GM23338 (cell line): ENCODE results near the gene VWA7. TPM values are rescaled to one million over a fixed set of nuclear protein-coding genes. Genes with fewer than 3 reads are reported as not detected.

Source experiments
- ATAC-seq: fragments of 200-7000 bp; cut with Tn5 transposase; 3 replicates; pipeline ENCODE4 v1.9.1; 2020
- DNase-seq: peaks from one replicate; pipeline ENCODE4 v3.0.0-alpha.2; 2015; ENCODE audit warnings: low spot score
- H2AFZ ChIP-seq: fragments of 200-600 bp; sonication (generic); 2 replicates; pipeline ENCODE4 v1.8.0; 2016; ENCODE audit warnings: antibody characterized with exemption, mild to moderate bottlenecking, moderate library complexity
- H3F3A ChIP-seq: fragments of 200-600 bp; sonication (generic); replicated peaks from 2 replicates; pipeline ENCODE4 v1.8.0; 2017; ENCODE audit warnings: antibody characterized with exemption, mixed run types, low read depth
- H3K27ac ChIP-seq: fragments of 200-600 bp; sonication (generic); 2 replicates; pipeline ENCODE4 v1.6.1; 2016; ENCODE audit warnings: low read depth
- H3K27me3 ChIP-seq: fragments of 200-600 bp; sonication (generic); 2 replicates; pipeline ENCODE4 v1.8.0; 2016; ENCODE audit warnings: mild to moderate bottlenecking, mixed run types, moderate library complexity; ENCODE audit not compliant: insufficient read depth
- H3K36me3 ChIP-seq: fragments of 200-600 bp; sonication (generic); 2 replicates; pipeline ENCODE4 v1.8.0; 2016; ENCODE audit warnings: mild to moderate bottlenecking; ENCODE audit not compliant: insufficient read depth
- H3K4me1 ChIP-seq: fragments of 200-600 bp; sonication (generic); 2 replicates; pipeline ENCODE4 v1.8.0; 2016; ENCODE audit warnings: mild to moderate bottlenecking, moderate library complexity; ENCODE audit not compliant: insufficient read depth
- H3K4me2 ChIP-seq: fragments of 200-600 bp; sonication (generic); 2 replicates; pipeline ENCODE4 v1.7.1; 2017; ENCODE audit warnings: mixed run types
- H3K4me3 ChIP-seq: fragments of 200-600 bp; sonication (generic); 2 replicates; pipeline ENCODE4 v1.6.1; 2016; ENCODE audit warnings: mixed run types
- H3K79me2 ChIP-seq: fragments of 200-600 bp; sonication (generic); replicated peaks from 2 replicates; pipeline ENCODE4 v1.8.0; 2017; ENCODE audit warnings: mild to moderate bottlenecking; ENCODE audit not compliant: insufficient read depth
- H3K9me2 ChIP-seq: fragments of 200-600 bp; sonication (generic); 2 replicates; pipeline ENCODE4 v1.8.0; 2017; ENCODE audit not compliant: insufficient read depth
- H4K20me1 ChIP-seq: fragments of 200-600 bp; sonication (generic); replicated peaks from 2 replicates; pipeline ENCODE4 v1.8.0; 2017; ENCODE audit warnings: mild to moderate bottlenecking; ENCODE audit not compliant: insufficient read depth
- H3K27ac Mint-ChIP-seq: 2 replicates; pipeline ENCODE4 v1.8.0; 2020; ENCODE audit warnings: inconsistent platforms, mild to moderate bottlenecking, moderate library complexity, mixed read lengths
- H3K27me3 Mint-ChIP-seq: 3 replicates; pipeline ENCODE4 v1.8.0; 2022; ENCODE audit warnings: low read depth, mild to moderate bottlenecking, moderate library complexity, mixed read lengths, inconsistent platforms; ENCODE audit not compliant: insufficient read depth, poor library complexity
- H3K36me3 Mint-ChIP-seq: 3 replicates; pipeline ENCODE4 v1.8.0; 2021; ENCODE audit warnings: low read depth, mild to moderate bottlenecking, inconsistent platforms, moderate library complexity, mixed read lengths
- H3K4me1 Mint-ChIP-seq: 3 replicates; pipeline ENCODE4 v1.8.0; 2020; ENCODE audit warnings: mild to moderate bottlenecking, inconsistent platforms, mixed read lengths
- H3K4me3 Mint-ChIP-seq: 3 replicates; pipeline ENCODE4 v1.8.0; 2021; ENCODE audit warnings: moderate library complexity, mild to moderate bottlenecking, inconsistent platforms, mixed read lengths
- H3K9me3 Mint-ChIP-seq: 3 replicates; pipeline ENCODE4 v1.8.0; 2020; ENCODE audit warnings: moderate library complexity, mild to moderate bottlenecking, inconsistent platforms, mixed read lengths
- CREB1 ChIP-seq: fragments of 250-450 bp; sonication (Bioruptor Pico); IDR thresholded peaks from 2 replicates; pipeline ENCODE4 v1.5.0; 2020; ENCODE audit warnings: low read depth, mild to moderate bottlenecking, moderate library complexity
- EZH2phosphoT487 ChIP-seq: fragments of 200-600 bp; sonication (generic); IDR thresholded peaks from one replicate; pipeline ENCODE4 v1.8.1; 2018; ENCODE audit warnings: antibody characterized with exemption; ENCODE audit not compliant: unreplicated experiment
- JUNB ChIP-seq: IDR thresholded peaks from one replicate; pipeline ENCODE4 v1.6.1; 2016; ENCODE audit warnings: antibody characterized with exemption; ENCODE audit not compliant: unreplicated experiment
- POLR2AphosphoS5 ChIP-seq: IDR thresholded peaks from 2 replicates; pipeline ENCODE4 v1.6.1; 2016; ENCODE audit warnings: antibody characterized with exemption, low read depth
- STAT1 ChIP-seq: IDR thresholded peaks from one replicate; pipeline ENCODE4 v1.6.1; 2016; ENCODE audit warnings: antibody characterized with exemption; ENCODE audit not compliant: unreplicated experiment
- ZNF114 ChIP-seq: fragments of 250-450 bp; sonication (Bioruptor Pico); IDR thresholded peaks from 2 replicates; pipeline ENCODE4 v1.5.0; 2020; ENCODE audit warnings: mild to moderate bottlenecking, moderate library complexity
- ZNF331 ChIP-seq: fragments of 250-450 bp; sonication (Bioruptor Pico); IDR thresholded peaks from 2 replicates; pipeline ENCODE4 v1.5.0; 2020; ENCODE audit warnings: low read depth, mild to moderate bottlenecking, moderate library complexity
- polyA plus RNA-seq: library from polyadenylated mRNA; unstranded; fragments of >200 nt; fragmentation: Nextera tagmentation; extraction: Ambion mirVana; gene quantifications from 2 replicates; pipeline ENCODE4 v1.2.1, GENCODE V29; 2016
- total RNA-seq: library from RNA; depleted of rRNA; stranded (reverse); fragments of >200 nt; shearing (Covaris generic); gene quantifications from 2 replicates; pipeline ENCODE4 v1.2.3, GENCODE V29; 2014
- TF ChIP-seq, protein P1 (sequence below): fragments of 250-450 bp; sonication (Bioruptor Pico); IDR thresholded peaks from 2 replicates; pipeline ENCODE4 v1.5.0; 2020; ENCODE audit warnings: mild to moderate bottlenecking, moderate library complexity
- TF ChIP-seq, protein P2 (sequence below): IDR thresholded peaks from one replicate; pipeline ENCODE4 v1.6.1; 2018; ENCODE audit warnings: antibody characterized with exemption; ENCODE audit not compliant: unreplicated experiment

The VWA7 gene
- total and polyA plus RNA-seq, 2 experiments from 2014 or later: 0.07 to 0.36 TPM

DNA sequence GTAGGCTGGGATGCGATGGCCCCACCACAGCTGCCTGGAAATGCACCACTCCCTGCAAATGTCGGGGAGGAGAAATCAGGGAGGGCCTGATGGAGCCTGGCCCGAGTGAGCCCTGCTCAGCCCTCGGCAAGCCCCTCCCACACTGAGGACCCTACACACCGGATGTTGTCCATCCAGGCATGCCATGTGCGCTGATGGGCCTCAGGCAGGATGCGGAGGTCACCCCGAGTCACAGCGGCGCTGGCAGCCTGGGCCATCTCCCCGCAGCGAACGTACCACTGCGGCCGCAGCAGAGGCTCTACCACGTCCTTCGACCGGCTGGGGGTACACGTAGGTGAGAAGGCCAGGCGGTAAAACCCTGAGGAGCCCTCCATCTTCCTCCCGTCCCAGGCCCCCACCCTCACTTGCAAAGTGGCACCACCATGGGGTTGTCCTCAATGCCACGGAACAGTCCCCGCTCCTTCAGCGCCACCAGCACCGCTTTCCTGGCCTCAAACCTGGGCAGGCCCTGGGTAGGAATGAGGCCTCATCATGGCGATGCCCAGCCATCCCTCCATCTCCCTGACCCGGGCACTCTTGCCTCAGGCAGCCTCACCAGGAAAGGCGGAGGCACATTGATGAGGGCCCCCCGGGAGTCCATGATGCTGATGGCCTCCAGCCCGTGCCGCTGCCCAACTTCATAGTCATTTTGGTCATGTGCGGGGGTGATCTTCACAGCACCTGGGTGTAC lies 5.2 kb upstream of the VWA7 start:
- Histone ChIP-seq H3K4me3 (no peak overlapping the region), H2AFZ (no peak overlapping the region), H3F3A (peaks cover 4% of the 10 kb centered on the region; the same call in 1 of the 2 replicates), H3K4me1 (no peaks in the 10 kb centered on the region), H4K20me1 (no peaks in the 10 kb centered on the region; the same call in 1 of the 2 replicates), H3K36me3 (no peaks in the 10 kb centered on the region; the same call in 1 of the 2 replicates), H3K4me2 (no peak overlapping the region), H3K9me2 (no peaks in the 10 kb centered on the region), H3K27me3 (no peaks in the 10 kb centered on the region), H3K79me2 (no peaks in the 10 kb centered on the region), H3K27ac (no peak overlapping the region)
- TF ChIP-seq, protein P1, sequence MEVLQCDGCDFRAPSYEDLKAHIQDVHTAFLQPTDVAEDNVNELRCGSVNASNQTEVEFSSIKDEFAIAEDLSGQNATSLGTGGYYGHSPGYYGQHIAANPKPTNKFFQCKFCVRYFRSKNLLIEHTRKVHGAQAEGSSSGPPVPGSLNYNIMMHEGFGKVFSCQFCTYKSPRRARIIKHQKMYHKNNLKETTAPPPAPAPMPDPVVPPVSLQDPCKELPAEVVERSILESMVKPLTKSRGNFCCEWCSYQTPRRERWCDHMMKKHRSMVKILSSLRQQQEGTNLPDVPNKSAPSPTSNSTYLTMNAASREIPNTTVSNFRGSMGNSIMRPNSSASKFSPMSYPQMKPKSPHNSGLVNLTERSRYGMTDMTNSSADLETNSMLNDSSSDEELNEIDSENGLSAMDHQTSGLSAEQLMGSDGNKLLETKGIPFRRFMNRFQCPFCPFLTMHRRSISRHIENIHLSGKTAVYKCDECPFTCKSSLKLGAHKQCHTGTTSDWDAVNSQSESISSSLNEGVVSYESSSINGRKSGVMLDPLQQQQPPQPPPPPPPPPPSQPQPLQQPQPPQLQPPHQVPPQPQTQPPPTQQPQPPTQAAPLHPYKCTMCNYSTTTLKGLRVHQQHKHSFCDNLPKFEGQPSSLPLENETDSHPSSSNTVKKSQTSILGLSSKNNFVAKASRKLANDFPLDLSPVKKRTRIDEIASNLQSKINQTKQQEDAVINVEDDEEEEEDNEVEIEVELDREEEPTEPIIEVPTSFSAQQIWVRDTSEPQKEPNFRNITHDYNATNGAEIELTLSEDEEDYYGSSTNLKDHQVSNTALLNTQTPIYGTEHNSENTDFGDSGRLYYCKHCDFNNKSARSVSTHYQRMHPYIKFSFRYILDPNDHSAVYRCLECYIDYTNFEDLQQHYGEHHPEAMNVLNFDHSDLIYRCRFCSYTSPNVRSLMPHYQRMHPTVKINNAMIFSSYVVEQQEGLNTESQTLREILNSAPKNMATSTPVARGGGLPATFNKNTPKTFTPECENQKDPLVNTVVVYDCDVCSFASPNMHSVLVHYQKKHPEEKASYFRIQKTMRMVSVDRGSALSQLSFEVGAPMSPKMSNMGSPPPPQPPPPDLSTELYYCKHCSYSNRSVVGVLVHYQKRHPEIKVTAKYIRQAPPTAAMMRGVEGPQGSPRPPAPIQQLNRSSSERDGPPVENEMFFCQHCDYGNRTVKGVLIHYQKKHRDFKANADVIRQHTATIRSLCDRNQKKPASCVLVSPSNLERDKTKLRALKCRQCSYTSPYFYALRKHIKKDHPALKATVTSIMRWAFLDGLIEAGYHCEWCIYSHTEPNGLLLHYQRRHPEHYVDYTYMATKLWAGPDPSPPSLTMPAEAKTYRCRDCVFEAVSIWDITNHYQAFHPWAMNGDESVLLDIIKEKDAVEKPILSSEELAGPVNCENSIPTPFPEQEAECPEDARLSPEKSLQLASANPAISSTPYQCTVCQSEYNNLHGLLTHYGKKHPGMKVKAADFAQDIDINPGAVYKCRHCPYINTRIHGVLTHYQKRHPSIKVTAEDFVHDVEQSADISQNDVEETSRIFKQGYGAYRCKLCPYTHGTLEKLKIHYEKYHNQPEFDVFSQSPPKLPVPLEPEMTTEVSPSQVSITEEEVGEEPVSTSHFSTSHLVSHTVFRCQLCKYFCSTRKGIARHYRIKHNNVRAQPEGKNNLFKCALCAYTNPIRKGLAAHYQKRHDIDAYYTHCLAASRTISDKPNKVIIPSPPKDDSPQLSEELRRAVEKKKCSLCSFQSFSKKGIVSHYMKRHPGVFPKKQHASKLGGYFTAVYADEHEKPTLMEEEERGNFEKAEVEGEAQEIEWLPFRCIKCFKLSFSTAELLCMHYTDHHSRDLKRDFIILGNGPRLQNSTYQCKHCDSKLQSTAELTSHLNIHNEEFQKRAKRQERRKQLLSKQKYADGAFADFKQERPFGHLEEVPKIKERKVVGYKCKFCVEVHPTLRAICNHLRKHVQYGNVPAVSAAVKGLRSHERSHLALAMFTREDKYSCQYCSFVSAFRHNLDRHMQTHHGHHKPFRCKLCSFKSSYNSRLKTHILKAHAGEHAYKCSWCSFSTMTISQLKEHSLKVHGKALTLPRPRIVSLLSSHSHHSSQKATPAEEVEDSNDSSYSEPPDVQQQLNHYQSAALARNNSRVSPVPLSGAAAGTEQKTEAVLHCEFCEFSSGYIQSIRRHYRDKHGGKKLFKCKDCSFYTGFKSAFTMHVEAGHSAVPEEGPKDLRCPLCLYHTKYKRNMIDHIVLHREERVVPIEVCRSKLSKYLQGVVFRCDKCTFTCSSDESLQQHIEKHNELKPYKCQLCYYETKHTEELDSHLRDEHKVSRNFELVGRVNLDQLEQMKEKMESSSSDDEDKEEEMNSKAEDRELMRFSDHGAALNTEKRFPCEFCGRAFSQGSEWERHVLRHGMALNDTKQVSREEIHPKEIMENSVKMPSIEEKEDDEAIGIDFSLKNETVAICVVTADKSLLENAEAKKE (CRISPR knock-in tag): no peak
- no peak for TF ChIP-seq CREB1
- no peak for TF ChIP-seq ZNF114 (CRISPR knock-in tag)
- TF ChIP-seq, protein P2, sequence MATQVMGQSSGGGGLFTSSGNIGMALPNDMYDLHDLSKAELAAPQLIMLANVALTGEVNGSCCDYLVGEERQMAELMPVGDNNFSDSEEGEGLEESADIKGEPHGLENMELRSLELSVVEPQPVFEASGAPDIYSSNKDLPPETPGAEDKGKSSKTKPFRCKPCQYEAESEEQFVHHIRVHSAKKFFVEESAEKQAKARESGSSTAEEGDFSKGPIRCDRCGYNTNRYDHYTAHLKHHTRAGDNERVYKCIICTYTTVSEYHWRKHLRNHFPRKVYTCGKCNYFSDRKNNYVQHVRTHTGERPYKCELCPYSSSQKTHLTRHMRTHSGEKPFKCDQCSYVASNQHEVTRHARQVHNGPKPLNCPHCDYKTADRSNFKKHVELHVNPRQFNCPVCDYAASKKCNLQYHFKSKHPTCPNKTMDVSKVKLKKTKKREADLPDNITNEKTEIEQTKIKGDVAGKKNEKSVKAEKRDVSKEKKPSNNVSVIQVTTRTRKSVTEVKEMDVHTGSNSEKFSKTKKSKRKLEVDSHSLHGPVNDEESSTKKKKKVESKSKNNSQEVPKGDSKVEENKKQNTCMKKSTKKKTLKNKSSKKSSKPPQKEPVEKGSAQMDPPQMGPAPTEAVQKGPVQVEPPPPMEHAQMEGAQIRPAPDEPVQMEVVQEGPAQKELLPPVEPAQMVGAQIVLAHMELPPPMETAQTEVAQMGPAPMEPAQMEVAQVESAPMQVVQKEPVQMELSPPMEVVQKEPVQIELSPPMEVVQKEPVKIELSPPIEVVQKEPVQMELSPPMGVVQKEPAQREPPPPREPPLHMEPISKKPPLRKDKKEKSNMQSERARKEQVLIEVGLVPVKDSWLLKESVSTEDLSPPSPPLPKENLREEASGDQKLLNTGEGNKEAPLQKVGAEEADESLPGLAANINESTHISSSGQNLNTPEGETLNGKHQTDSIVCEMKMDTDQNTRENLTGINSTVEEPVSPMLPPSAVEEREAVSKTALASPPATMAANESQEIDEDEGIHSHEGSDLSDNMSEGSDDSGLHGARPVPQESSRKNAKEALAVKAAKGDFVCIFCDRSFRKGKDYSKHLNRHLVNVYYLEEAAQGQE: no peak
- no peak for TF ChIP-seq EZH2phosphoT487
- no peak for TF ChIP-seq JUNB
- no peak for TF ChIP-seq STAT1
- no peak for TF ChIP-seq POLR2AphosphoS5
- no peak for TF ChIP-seq ZNF331 (CRISPR knock-in tag)
- H3K9me3 Mint-ChIP-seq: no peaks in the 10 kb centered on the region
- peaks cover 56% of the 10 kb centered on the region for H3K36me3 Mint-ChIP-seq
- H3K4me3 Mint-ChIP-seq: no peak overlapping the region
- H3K4me1 Mint-ChIP-seq: no peaks in the 10 kb centered on the region
- DNase-seq (no peak), ATAC-seq (no peak)
- H3K27me3 Mint-ChIP-seq: peaks cover 13% of the 10 kb centered on the region
- no peak overlapping the region for H3K27ac Mint-ChIP-seq
